Muscle layer of duodenum (tissue), 2 donors: ENCODE measurements around the gene TUBA1C.

Source experiments
- H3K27ac ChIP-seq: one replicate; pipeline ENCODE4 v1.7.0; 2013; ENCODE audit warnings: mild to moderate bottlenecking, low read length
- H3K27me3 ChIP-seq: one replicate; pipeline ENCODE4 v1.7.0; 2013; ENCODE audit warnings: low read depth, mild to moderate bottlenecking, control low read depth, low read length
- H3K36me3 ChIP-seq, 2 donors: one replicate each; pipeline ENCODE4 v1.7.0; 2013; ENCODE audit warnings: low read length in 2 of 2, control low read depth in 1 of 2, mild to moderate bottlenecking in 1 of 2; ENCODE audit not compliant: insufficient read depth in 2 of 2, control insufficient read depth in 1 of 2
- H3K4me1 ChIP-seq, 2 donors: one replicate each; pipeline ENCODE4 v1.7.0; 2013; ENCODE audit warnings: low read length in 2 of 2, mild to moderate bottlenecking in 2 of 2, control low read depth in 1 of 2, moderate library complexity in 1 of 2; ENCODE audit not compliant: insufficient read depth in 2 of 2, control insufficient read depth in 1 of 2
- H3K4me3 ChIP-seq, 2 donors: one replicate each; pipeline ENCODE4 v1.7.0; 2013; ENCODE audit warnings: low read length in 2 of 2, low read depth in 1 of 2, mild to moderate bottlenecking in 1 of 2
- H3K9me3 ChIP-seq, 2 donors: one replicate each; pipeline ENCODE4 v1.7.0; 2013; ENCODE audit warnings: low read length in 2 of 2, control low read depth in 1 of 2, mild to moderate bottlenecking in 1 of 2; ENCODE audit not compliant: control insufficient read depth in 1 of 2
- donor health status: healthy.

The TUBA1C gene

GRCh38 chr12:49322708-49323523, 58.0 kb downstream of the TUBA1C start, which contains the start of gene TROAP:
Gene TROAP, plus strand, starts transcription at chr12:49323255. Its CDS starts 354 bp downstream, at chr12:49323609.
- Histone ChIP-seq H3K4me1 (peaks cover 0 to 12% of the 10 kb centered on the region in 2 donors), H3K27ac (no peak within 1 kb of the TSS), H3K27me3 (no peaks in the 10 kb centered on the region), H3K4me3 (peak within 1 kb of the TSS; percentile 60 to 68), H3K36me3 (no peaks in the 10 kb centered on the region), H3K9me3 (no peaks in the 10 kb centered on the region)

- Histone ChIP-seq H3K27me3 (no peaks in the 10 kb centered on the region), H3K27ac (no peak overlapping the region), H3K36me3 (no peaks in the 10 kb centered on the region), H3K4me3 (peak overlapping the region; percentile 60 to 68), H3K4me1 (peaks cover 0 to 12% of the 10 kb centered on the region in 2 donors), H3K9me3 (no peaks in the 10 kb centered on the region)
Measured at GRCh38 chr12:49323524-49324097, 58.7 kb downstream of the TUBA1C start.
